Mesenteric fat pad (tissue), 1 donor: ENCODE results near the gene GBE1. TPM values are rescaled to one million over a fixed set of nuclear protein-coding genes. Genes with fewer than 3 reads are reported as not detected.

Experiments used
- DNase-seq: peaks from one replicate; pipeline ENCODE4 v3.0.0-alpha.2; 2020; ENCODE audit warnings: low spot score
- total RNA-seq: library from RNA; stranded (reverse); fragmentation: NEBNext Ultra II Directional; extraction: Animal tissue kit (Norgen Biotek cat#: 25700); gene quantifications from one replicate; pipeline ENCODE4 v1.2.1, GENCODE V29; 2021
- donor health status: DM: yes; HTN: yes; CAD: no.

GBE1 gene
- total RNA-seq, 1 donor from 2014 or later, result 152 TPM

GRCh38 chr3:81702126-81702525, 59.3 kb downstream of the GBE1 start:
- no peak for DNase-seq

- no peak for DNase-seq
These were observed 61.7 kb downstream of the GBE1 start for GRCh38 chr3:81699536-81700320.

GRCh38 chr3:81696090-81696489, 65.4 kb downstream of the GBE1 start:
- DNase-seq, result no peak

- DNase-seq, result no peak
These were observed 66.1 kb downstream of the GBE1 start for GRCh38 chr3:81695302-81695701.

- DNase-seq, result no peak
These were observed 66.8 kb downstream of the GBE1 start for GRCh38 chr3:81694662-81695061.

- no peak for DNase-seq
These were observed 68.7 kb downstream of the GBE1 start for GRCh38 chr3:81692766-81693165.

GRCh38 chr3:81689617-81690016, 71.8 kb downstream of the GBE1 start:
- no peak for DNase-seq

GRCh38 chr3:81684751-81685395, 76.6 kb downstream of the GBE1 start:
- no peak for DNase-seq

- no peak for DNase-seq
These were observed 84.6 kb downstream of the GBE1 start for GRCh38 chr3:81676706-81677456.

GRCh38 chr3:81674690-81675089, 86.8 kb downstream of the GBE1 start:
- no peak for DNase-seq

GRCh38 chr3:81668283-81668682, 93.2 kb downstream of the GBE1 start:
- no peak for DNase-seq

GRCh38 chr3:81666502-81667121, 94.8 kb downstream of the GBE1 start:
- DNase-seq, result no peak

GRCh38 chr3:81663114-81663513, 98.3 kb downstream of the GBE1 start:
- DNase-seq, result peak; percentile 77

- no peak for DNase-seq
These were observed 101.4 kb downstream of the GBE1 start for GRCh38 chr3:81660036-81660435.

- DNase-seq, result no peak
These were observed 103.0 kb downstream of the GBE1 start for GRCh38 chr3:81658322-81658997.

GRCh38 chr3:81651139-81651538, 110.3 kb downstream of the GBE1 start:
- no peak for DNase-seq

- DNase-seq, result no peak
These were observed 111.3 kb downstream of the GBE1 start for GRCh38 chr3:81650187-81650586.

GRCh38 chr3:81645248-81645647, 116.2 kb downstream of the GBE1 start:
- DNase-seq, result no peak

- DNase-seq, result no peak
These were observed 117.7 kb downstream of the GBE1 start for GRCh38 chr3:81643721-81644120.

GRCh38 chr3:81638480-81638879, 123.0 kb downstream of the GBE1 start:
- no peak for DNase-seq

- DNase-seq, result no peak
These were observed 128.8 kb downstream of the GBE1 start for GRCh38 chr3:81632659-81633058.
